ENCODE results near the gene DNAH9.

DNAH9 gene

GRCh38 chr17:11744696-11745095, 146.4 kb downstream of the DNAH9 start:
- no peak for DNase-seq (ENCODE audit: low read depth in 2 of 2)

DNA sequence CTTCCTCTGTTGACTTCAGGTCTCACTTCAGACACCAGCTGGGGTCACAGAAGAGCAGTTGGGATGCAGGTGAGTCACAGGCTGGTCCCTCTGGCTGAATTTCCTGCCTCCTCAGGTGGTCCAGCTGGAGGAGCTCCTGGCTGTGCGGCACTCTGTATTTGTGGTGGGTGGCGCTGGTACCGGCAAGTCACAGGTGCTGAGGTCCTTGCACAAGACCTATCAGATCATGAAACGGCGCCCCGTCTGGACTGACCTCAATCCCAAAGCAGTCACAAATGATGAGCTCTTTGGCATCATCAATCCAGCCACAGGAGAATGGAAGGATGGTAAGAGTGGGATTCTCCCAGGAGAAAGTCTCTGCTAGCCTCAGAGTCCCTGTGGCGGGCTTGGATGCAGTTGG, 149.2 kb downstream of the DNAH9 start:
- DNase-seq (ENCODE audit: low read depth in 2 of 2): no peak

DNA sequence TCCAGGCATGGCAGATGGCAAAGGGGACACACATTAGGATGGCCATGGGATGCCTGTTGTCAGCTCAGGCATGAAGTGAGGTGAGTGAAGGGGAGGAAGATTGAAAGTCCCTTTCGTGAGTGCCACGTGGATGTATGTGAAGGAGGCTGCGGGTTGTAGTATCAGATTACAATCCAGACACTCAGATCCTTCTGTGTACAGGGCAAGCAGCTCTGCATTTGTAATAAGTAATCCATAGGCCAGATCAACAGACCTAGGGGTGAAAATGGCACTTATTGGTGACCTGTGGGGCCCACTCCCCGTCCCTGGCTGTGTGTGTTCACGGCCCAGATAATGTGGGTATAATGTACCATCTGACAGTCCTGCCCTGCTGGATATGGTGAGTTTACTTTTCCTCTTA, 159.5 kb downstream of the DNAH9 start:
- no peak for DNase-seq (ENCODE audit: low read depth in 2 of 2)

DNA sequence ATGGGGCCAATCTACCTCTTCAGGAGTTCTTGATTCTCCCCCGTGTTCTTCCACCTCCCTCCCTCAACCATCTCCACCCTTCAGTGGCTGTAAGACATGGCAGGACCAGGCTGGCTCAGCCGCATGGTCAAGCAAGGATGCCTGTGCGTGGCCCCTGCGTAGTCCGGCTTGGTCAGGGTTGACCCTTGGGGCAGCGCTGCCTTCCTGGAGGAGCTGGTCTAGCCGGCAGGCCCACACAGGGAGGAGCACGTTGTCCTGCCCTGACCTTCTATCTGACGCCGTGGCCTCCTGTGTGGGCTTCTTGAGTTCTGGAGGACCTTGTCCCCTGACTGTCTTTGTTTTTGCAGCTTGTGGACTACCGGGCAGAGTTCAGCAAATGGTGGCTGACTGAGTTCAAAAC, 169.8 kb downstream of the DNAH9 start:
- no peak for DNase-seq (ENCODE audit: low read depth in 2 of 2)

DNA sequence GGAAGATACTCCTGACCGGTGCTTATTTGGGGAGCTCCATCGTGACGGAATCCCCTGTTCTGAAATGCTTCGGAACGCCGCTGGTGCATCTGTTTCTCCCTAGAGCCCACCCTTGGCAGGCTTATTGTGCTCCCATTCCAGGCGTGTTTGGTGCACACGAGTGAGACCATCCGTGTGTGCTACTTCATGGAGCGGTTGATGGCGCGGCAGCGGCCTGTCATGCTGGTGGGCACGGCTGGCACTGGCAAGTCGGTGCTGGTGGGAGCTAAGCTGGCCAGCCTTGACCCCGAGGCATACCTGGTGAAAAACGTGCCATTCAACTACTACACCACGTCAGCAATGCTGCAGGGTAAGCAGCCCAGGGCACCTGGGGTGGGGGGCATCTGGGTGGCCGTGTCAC, 170.7 kb downstream of the DNAH9 start:
- no peak for DNase-seq (ENCODE audit: low read depth in 2 of 2)

DNA sequence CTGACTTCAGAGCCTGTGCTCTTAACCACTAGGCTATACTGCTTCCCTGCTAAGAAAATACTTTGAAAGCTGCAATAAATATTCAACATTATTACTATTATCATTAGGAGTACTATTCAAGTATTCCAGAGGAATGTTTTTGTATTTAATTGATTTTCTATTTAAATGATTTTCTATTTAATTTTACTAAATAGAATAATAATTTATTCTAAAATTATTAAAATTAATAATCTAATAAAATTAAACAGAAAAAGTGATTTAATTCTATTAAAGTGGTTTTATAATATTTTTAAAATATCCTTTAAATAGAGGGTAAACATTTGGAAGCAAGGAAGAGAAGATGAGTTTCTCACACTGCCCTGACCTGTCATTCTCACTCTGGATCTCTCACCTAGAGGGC, 173.8 kb downstream of the DNAH9 start:
- DNase-seq (ENCODE audit: low read depth in 2 of 2): no peak

GRCh38 chr17:11779892-11780291, 181.6 kb downstream of the DNAH9 start:
- no peak for DNase-seq (ENCODE audit: low read depth in 2 of 2)

GRCh38 chr17:11780621-11781020, 182.4 kb downstream of the DNAH9 start:
- no peak for DNase-seq (ENCODE audit: low read depth in 2 of 2)

GRCh38 chr17:11786711-11787438, 188.6 kb downstream of the DNAH9 start:
- DNase-seq (ENCODE audit: low read depth in 2 of 2): no peak

GRCh38 chr17:11795906-11796305, 197.6 kb downstream of the DNAH9 start:
- DNase-seq (ENCODE audit: low read depth in 2 of 2): no peak

DNA sequence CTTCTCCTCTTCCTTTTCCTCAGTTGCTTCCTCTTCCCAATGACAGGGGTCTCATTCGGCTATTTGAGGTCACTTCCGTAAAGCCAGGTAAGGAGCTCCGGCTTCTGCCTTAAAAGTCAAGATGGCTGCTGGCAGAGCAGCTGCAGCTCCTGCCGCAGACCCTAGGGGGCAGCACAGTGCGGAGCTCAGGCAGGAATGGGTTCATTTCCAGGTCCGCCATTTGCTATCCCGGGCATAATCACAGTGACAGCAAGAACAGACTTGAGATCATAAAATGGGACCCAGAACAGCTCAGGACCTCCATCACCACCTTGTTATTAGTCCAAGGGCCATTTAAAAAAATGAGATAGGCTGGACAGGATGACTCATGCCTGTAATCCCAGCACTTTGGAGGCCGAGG, 199.5 kb downstream of the DNAH9 start:
- no peak for DNase-seq (ENCODE audit: low read depth in 2 of 2)

DNA sequence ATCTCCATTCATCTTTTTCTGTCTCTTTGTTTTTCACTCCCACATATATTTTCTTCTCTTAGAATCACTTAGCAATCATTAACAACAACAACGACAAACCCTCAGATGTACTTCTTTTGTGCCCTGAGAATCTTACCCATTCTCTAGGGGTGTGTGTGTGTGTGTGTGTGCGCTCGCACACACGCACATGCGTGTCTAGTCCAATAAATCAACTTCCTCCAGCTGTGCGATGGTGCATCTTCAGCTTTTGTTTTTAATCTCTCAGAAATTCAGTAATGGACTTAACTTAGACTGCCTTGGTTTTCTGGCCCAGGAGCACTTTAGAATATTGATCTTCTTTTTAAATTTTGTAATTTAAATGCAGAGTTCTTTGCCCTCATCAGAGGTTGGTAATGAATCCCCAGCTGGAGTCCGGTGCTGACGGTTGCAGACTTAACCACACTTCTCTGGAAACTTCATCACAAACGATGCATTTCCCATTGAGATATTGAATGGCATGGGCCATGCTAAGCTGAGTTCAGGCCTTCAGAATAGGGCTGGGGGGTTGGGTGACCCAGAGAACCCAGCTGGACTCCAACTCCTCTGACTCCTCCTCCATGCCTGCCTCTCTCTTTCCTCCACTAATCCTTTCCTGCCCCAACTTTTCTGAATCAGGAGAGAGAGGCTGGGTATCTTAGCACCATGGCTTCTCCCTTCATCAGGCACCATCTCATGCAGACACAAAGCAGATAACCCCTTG, 205.1 kb downstream of the DNAH9 start:
- no peak for DNase-seq (ENCODE audit: low read depth in 2 of 2)

GRCh38 chr17:11805138-11805537, 206.9 kb downstream of the DNAH9 start:
- no peak for DNase-seq (ENCODE audit: low read depth in 2 of 2)

GRCh38 chr17:11805952-11806351, 207.7 kb downstream of the DNAH9 start:
- no peak for DNase-seq (ENCODE audit: low read depth in 2 of 2)

DNA sequence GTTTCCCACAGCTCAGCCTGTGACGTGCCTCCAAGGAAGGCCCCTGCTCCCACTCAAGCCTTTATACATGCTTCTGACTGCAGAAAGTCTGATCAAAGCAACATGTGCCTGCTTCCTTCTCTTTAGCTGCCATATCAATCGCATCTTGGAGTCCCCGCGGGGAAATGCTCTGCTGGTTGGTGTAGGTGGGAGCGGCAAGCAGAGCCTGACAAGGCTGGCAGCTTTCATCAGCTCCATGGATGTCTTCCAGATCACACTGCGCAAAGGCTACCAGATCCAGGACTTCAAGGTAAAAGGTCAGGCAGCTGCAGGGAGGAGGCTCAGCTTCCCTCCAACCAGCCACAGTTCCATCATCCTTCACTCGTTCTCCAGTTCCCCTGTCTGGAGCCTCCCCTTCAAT, 209.3 kb downstream of the DNAH9 start:
- no peak for DNase-seq (ENCODE audit: low read depth in 2 of 2)

- no peak for DNase-seq (ENCODE audit: low read depth in 2 of 2)
These were observed 215.0 kb downstream of the DNAH9 start for GRCh38 chr17:11813278-11813677.

- DNase-seq (ENCODE audit: low read depth in 2 of 2): no peak
These were observed 215.6 kb downstream of the DNAH9 start for GRCh38 chr17:11813871-11814270.

- no peak for DNase-seq (ENCODE audit: low read depth in 2 of 2)
These were observed 216.5 kb downstream of the DNAH9 start for GRCh38 chr17:11814655-11815262.

GRCh38 chr17:11816409-11816808, 218.1 kb downstream of the DNAH9 start:
- DNase-seq (ENCODE audit: low read depth in 2 of 2): no peak

- no peak for DNase-seq (ENCODE audit: low read depth in 2 of 2)
These were observed 225.6 kb downstream of the DNAH9 start for GRCh38 chr17:11823862-11824261.

DNA sequence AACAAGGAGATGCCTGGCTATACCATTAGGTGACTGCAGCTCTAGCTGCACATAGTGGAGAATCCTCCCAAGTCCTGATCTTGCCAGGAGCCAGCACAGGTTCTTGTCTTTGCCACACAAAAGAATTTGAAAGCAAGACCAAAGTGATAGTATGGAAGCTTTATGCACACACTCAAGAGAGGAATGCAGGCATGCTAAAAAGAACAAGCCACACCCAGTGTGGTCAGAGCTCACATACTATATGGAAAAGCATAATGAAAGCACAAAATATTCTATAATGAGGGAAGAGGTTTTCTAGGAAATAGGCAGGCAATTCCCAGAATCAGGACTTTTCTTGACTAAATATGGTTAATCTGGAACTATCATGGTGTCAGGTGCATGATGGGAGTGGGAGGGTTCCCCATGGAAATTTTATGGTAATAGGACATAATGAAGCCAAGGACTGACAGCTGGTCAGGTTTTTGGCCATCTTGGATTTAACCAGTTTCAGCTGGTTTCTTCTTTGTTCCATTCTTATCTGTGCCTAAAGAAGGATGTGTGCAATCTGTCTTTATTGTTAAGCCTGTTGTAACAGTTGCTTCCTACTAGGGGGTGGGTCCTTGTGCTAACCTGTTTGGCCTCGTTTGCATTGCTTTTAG, 227.4 kb downstream of the DNAH9 start:
- DNase-seq (ENCODE audit: low read depth in 2 of 2): no peak

GRCh38 chr17:11832401-11833137, 234.3 kb downstream of the DNAH9 start:
- DNase-seq (ENCODE audit: low read depth in 2 of 2): no peak
